Thyroid gland (tissue), 4 donors: ENCODE data around the gene ACOX1. TPM values are rescaled to one million over a fixed set of nuclear protein-coding genes. Genes with fewer than 3 reads are reported as not detected.
"Not testable (repeated sequence)": the region's sequence is repeated elsewhere in the genome, so short reads cannot be mapped to it uniquely, and the experiment has no call there.

Experiments
- DNase-seq, 2 donors: peaks; one replicate each; pipeline ENCODE4 v3.0.0-alpha.2; 2019
- H3K27ac ChIP-seq, 3 donors: fragments of 200-600 bp; sonication (generic); 1 replicate in 2 of 3; 2 replicates in 1 of 3; pipeline ENCODE4 v1.5.1; 2016 to 2019; ENCODE audit warnings: mild to moderate bottlenecking in 1 of 3, moderate library complexity in 1 of 3
- H3K27me3 ChIP-seq: fragments of 200-600 bp; sonication (generic); one replicate; pipeline ENCODE4 v1.5.1; 2019
- H3K36me3 ChIP-seq, 2 donors: fragments of 200-600 bp; sonication (generic); one replicate each; pipeline ENCODE4 v1.5.1; 2016 to 2019
- H3K4me1 ChIP-seq, 2 donors: fragments of 200-600 bp; sonication (generic); one replicate each; pipeline ENCODE4 v1.5.1; 2017 to 2019
- H3K4me3 ChIP-seq, 3 donors: fragments of 200-600 bp; sonication (generic); replicated peaks in 1 of 3; 1 replicate in 2 of 3; 2 replicates in 1 of 3; pipeline ENCODE4 v1.5.1; 2016; ENCODE audit warnings: mild to moderate bottlenecking in 1 of 3
- H3K9me3 ChIP-seq: fragments of 200-600 bp; sonication (generic); one replicate; pipeline ENCODE4 v1.5.1; 2017
- CTCF ChIP-seq, 6 experiments: fragments of 200-600 bp in 3 of 6; fragments of 450-650 bp in 3 of 6; sonication (generic) in 3 of 6; IDR thresholded peaks; one replicate each; pipeline ENCODE4 v1.5.1; 2016 to 2019; ENCODE audit warnings: antibody characterized with exemption in 6 of 6, mild to moderate bottlenecking in 2 of 6, inconsistent platforms in 1 of 6, moderate library complexity in 1 of 6
- POLR2A ChIP-seq, 2 donors: fragments of 450-650 bp; IDR thresholded peaks; one replicate each; pipeline ENCODE4 v1.6.1; 2017; ENCODE audit warnings: antibody characterized with exemption in 2 of 2, mild to moderate bottlenecking in 2 of 2, moderate library complexity in 1 of 2
- WGBS, 2 donors: methylation state at CpG; one replicate each; pipeline ENCODE4 v1.1.5; 2017; 5-methylcytosine and 5-hydroxymethylcytosine counted together
- intact Hi-C: fragments of 100-400 bp; cut with DNase I; formaldehyde crosslinking; loops from one replicate; pipeline ENCODE4 v1.15.1; 2023
- total RNA-seq, 4 donors: library from RNA; depleted of rRNA; stranded (reverse); fragments of >200 nt; gene quantifications; one replicate each; pipeline ENCODE4 v1.2.3, GENCODE V29; 2016

ACOX1 gene
- total RNA-seq, 4 donors from 2014 or later = 59.6 to 102 (median 75.5) TPM

DNA sequence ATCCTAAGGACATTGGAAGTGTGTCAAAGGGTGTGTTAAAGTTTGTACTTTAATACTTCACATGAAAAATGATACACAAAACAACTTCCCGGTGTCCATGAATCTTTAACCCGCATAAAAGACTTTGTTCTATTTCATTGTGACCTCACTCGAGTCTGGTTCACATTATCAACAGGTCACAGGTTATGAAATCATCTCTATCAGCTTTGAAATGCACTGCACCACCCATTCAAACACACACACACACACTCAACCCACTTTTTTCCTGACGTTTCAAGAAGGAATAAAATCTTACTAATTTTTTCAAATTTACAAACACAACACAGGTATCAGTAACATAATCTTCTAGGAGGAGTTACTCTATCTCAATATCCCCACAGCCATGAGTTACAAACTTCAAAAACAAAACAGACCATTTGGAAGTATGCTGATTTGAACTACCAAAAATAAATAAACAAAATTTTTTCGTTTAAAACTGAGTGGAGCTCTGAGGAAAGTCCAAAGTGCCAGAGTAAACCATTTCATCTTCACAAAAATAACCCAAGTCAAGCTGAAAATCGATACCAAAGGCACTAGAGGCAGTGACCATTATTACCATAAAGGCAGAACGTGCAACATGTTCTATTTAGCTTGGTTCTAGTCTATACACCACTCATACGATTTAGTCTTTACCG lies 2.7 kb downstream of the ACOX1 start:
- no peak for DNase-seq
- Histone ChIP-seq H3K36me3 (no peaks in the 10 kb centered on the region), H3K4me1 (peaks cover 33% of the 10 kb centered on the region in 2 donors), H3K27ac (no peak overlapping the region), H3K4me3 (no peak overlapping the region), H3K27me3 (no peaks in the 10 kb centered on the region), H3K9me3 (no peaks in the 10 kb centered on the region)
- TF ChIP-seq CTCF (IDR thresholded peaks at IDR 0.05) (no peak), POLR2A (IDR thresholded peaks at IDR 0.05) (no peak)
- intact Hi-C loops = no loop called here
- 61 to 62% methylated on average over 9 of the region's 9 CpGs for WGBS, 2 donors

- H3K36me3 ChIP-seq = no peaks in the 10 kb centered on the region
- DNase-seq = no peak
- no peaks in the 10 kb centered on the region for H3K27me3 ChIP-seq
- H3K4me3 ChIP-seq = no peak overlapping the region
- intact Hi-C loops = no loop called here
- TF ChIP-seq POLR2A (IDR thresholded peaks at IDR 0.05) = no peak
- no peak for TF ChIP-seq CTCF (IDR thresholded peaks at IDR 0.05)
- WGBS, 2 donors = 84 to 87% methylated on average over 5 of the region's 5 CpGs
- no peak overlapping the region for H3K27ac ChIP-seq
- H3K9me3 ChIP-seq = no peaks in the 10 kb centered on the region
- H3K4me1 ChIP-seq = peaks cover 32 to 33% of the 10 kb centered on the region in 2 donors
These were observed 3.2 kb downstream of the ACOX1 start for GRCh38 chr17:75975757-75976174.

DNA sequence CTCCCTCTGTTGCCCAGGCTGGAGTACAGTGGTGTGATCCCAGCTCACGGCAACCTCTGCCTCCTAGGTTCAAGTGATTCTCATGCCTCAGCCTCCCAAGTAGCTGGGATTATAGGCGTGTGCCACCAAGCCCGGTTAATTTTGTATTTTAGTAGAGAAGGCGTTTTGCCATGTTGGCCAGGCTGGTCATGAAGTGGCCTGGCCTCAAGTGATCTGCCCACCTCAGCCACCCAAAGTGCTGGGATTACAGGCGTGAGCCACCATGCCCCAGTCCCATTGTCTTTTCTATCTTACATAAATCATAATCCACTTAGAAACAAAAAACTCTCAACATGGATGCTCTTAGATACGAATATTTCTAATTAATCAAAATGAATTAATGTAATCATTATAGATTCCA lies 3.8 kb downstream of the ACOX1 start:
- H3K9me3 ChIP-seq, H3K36me3 ChIP-seq, DNase-seq, H3K27ac ChIP-seq, intact Hi-C loops, H3K27me3 ChIP-seq, H3K4me3 ChIP-seq: not testable (repeated sequence)
- WGBS, 2 donors = 96 to 98% methylated on average over 6 of the region's 6 CpGs
- peaks cover 27 to 30% of the 10 kb centered on the region in 2 donors for H3K4me1 ChIP-seq

DNA sequence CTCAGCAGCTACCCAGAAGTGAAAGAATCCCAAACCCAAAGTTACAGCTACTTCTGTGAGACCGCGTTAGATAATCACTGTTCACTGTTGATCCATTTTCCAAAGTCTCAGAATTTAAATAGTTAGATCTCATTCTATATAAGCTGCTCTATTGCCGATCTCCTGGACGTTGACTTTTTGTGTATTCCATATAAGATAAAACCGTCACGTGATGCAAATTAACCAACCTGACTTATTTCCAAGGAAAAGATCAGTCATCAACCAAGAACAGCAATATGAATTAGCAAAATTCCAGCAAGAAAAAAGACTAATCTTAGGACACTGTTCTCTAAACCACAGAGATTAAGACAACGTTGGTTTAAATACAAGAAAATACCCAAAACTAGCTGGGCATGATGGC lies 8.3 kb downstream of the ACOX1 start:
- intact Hi-C loops = no loop called here
- Histone ChIP-seq H3K27ac (no peak overlapping the region), H3K36me3 (no peaks in the 10 kb centered on the region), H3K4me1 (peaks cover 6 to 7% of the 10 kb centered on the region in 2 donors), H3K4me3 (no peak overlapping the region), H3K27me3 (no peaks in the 10 kb centered on the region), H3K9me3 (no peaks in the 10 kb centered on the region)
- WGBS, 2 donors = 94% methylated on average over 7 of the region's 7 CpGs
- no peak for DNase-seq
- no peak for TF ChIP-seq CTCF (IDR thresholded peaks at IDR 0.05)
- TF ChIP-seq POLR2A (IDR thresholded peaks at IDR 0.05) = no peak

GRCh38 chr17:75970011-75970523 lies 8.9 kb downstream of the ACOX1 start:
- TF ChIP-seq POLR2A (IDR thresholded peaks at IDR 0.05) (no peak), CTCF (IDR thresholded peaks at IDR 0.05) (no peak)
- peaks cover 6 to 7% of the 10 kb centered on the region in 2 donors for H3K4me1 ChIP-seq
- DNase-seq = no peak
- no peaks in the 10 kb centered on the region for H3K36me3 ChIP-seq
- WGBS, 2 donors = 74 to 82% methylated on average over 4 of the region's 4 CpGs
- H3K9me3 ChIP-seq = no peaks in the 10 kb centered on the region
- no peaks in the 10 kb centered on the region for H3K27me3 ChIP-seq
- no peak overlapping the region for H3K27ac ChIP-seq
- intact Hi-C loops = no loop called here
- no peak overlapping the region for H3K4me3 ChIP-seq

DNA sequence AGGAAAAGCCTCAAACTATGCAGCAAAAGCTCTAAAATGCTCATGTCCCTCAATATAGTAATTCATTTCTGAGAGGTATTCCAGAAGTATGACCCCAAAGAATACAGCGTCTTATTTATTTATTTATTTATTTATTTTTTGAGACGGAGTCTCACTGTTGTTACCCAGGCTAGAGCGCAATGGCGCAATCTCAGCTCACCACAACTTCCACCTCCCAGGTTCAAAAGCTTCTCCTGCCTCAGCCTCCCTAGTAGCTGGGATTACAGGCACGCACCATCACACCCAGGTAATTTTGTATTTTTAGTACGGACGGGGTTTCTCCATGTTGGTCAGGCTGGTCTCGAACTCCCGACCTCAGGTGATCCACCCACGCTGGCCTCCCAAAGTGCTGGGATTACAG lies 9.9 kb downstream of the ACOX1 start:
- H3K4me3 ChIP-seq, H3K36me3 ChIP-seq, DNase-seq, H3K27ac ChIP-seq, intact Hi-C loops, H3K4me1 ChIP-seq, H3K9me3 ChIP-seq, H3K27me3 ChIP-seq: not testable (repeated sequence)
- WGBS, 2 donors = 95 to 96% methylated on average over 10 of the region's 10 CpGs
